NCI-H1092 treated with DMSO at 0.1 percent for 48 hours (cell line): ENCODE results near the gene SLC4A1AP.
"Not testable (repeated sequence)": the region's sequence is repeated elsewhere in the genome, so short reads cannot be mapped to it uniquely, and the experiment has no call there.

Source experiments
- DNase-seq: peaks from one replicate; lab custom pipeline; 2025; lab: John Stamatoyannopoulos, UW

Gene SLC4A1AP

GRCh38 chr2:27663285-27664153 is at the start of gene SLC4A1AP, which contains the start of gene SUPT7L:
SLC4A1AP (plus strand) TSS chr2:27663889; CDS start chr2:27663915, 26 bp downstream.
SUPT7L (minus strand) TSS chr2:27663614; CDS start chr2:27662192, 1,422 bp downstream.
- DNase-seq, result peak; percentile 75

- DNase-seq, result no peak
These were observed 49.7 kb upstream of the SLC4A1AP start for GRCh38 chr2:27613985-27614384.

- DNase-seq, result no peak
These were observed 48.4 kb upstream of the SLC4A1AP start for GRCh38 chr2:27615316-27615715.

GRCh38 chr2:27621524-27621923 is 42.2 kb upstream of the SLC4A1AP start:
- no peak for DNase-seq

GRCh38 chr2:27622921-27623384 is 40.7 kb upstream of the SLC4A1AP start:
- DNase-seq, result no peak

- no peak for DNase-seq
These were observed 38.7 kb upstream of the SLC4A1AP start for GRCh38 chr2:27624943-27625342.

- DNase-seq, result not testable (repeated sequence)
These were observed 37.4 kb upstream of the SLC4A1AP start for GRCh38 chr2:27626323-27626722.

- not testable (repeated sequence) for DNase-seq
These were observed 36.8 kb upstream of the SLC4A1AP start for GRCh38 chr2:27626921-27627320.

- DNase-seq, result no peak
These were observed 35.5 kb upstream of the SLC4A1AP start for GRCh38 chr2:27627963-27628766.

GRCh38 chr2:27628767-27629709 is 34.7 kb upstream of the SLC4A1AP start, which contains the start of the genes CCDC121 and GPN1:
CCDC121 (minus strand) TSS chr2:27629012; CDS start chr2:27627799, 1,213 bp downstream.
GPN1 (plus strand) TSS chr2:27629050; CDS start chr2:27629059, 9 bp downstream.
- peak; percentile 76 for DNase-seq

- not testable (repeated sequence) for DNase-seq
These were observed 33.4 kb upstream of the SLC4A1AP start for GRCh38 chr2:27630257-27630656.

- DNase-seq, result no peak
These were observed 29.4 kb upstream of the SLC4A1AP start for GRCh38 chr2:27634291-27634690.

- no peak for DNase-seq
These were observed 26.9 kb upstream of the SLC4A1AP start for GRCh38 chr2:27636766-27637165.

- DNase-seq, result no peak
These were observed 25.6 kb upstream of the SLC4A1AP start for GRCh38 chr2:27638037-27638637.

GRCh38 chr2:27638709-27639108 is 25.0 kb upstream of the SLC4A1AP start:
- no peak for DNase-seq

GRCh38 chr2:27640722-27641245 is 22.9 kb upstream of the SLC4A1AP start:
- no peak for DNase-seq

GRCh38 chr2:27645197-27645596 is 18.5 kb upstream of the SLC4A1AP start:
- DNase-seq, result no peak

GRCh38 chr2:27647289-27647688 is 16.4 kb upstream of the SLC4A1AP start:
- DNase-seq, result no peak

GRCh38 chr2:27647737-27648136 is 16.0 kb upstream of the SLC4A1AP start:
- DNase-seq, result no peak

- DNase-seq, result no peak
These were observed 12.6 kb upstream of the SLC4A1AP start for GRCh38 chr2:27651056-27651455.

- DNase-seq, result no peak
These were observed 11.3 kb upstream of the SLC4A1AP start for GRCh38 chr2:27652341-27652740.
